Esophagus (tissue), 2 donors: ENCODE data around the gene UBE2K. TPM values are rescaled to one million over a fixed set of nuclear protein-coding genes. Genes with fewer than 3 reads are reported as not detected.
"Not testable (repeated sequence)": the region's sequence is repeated elsewhere in the genome, so short reads cannot be mapped to it uniquely, and the experiment has no call there.

Experiments
- H3K27ac ChIP-seq, 2 donors: one replicate each; pipeline ENCODE4 v1.5.1; 2013; ENCODE audit warnings: low read depth in 2 of 2, mild to moderate bottlenecking in 2 of 2, inconsistent platforms in 1 of 2, low read length in 1 of 2, moderate library complexity in 1 of 2
- H3K27me3 ChIP-seq, 2 donors: one replicate each; pipeline ENCODE4 v1.6.1; 2013; ENCODE audit warnings: low read length in 2 of 2, control low read depth in 1 of 2, mild to moderate bottlenecking in 1 of 2; ENCODE audit not compliant: insufficient read depth in 2 of 2, control insufficient read depth in 1 of 2
- H3K36me3 ChIP-seq, 2 donors: one replicate each; pipeline ENCODE4 v1.6.1; 2013; ENCODE audit warnings: low read length in 1 of 2; ENCODE audit not compliant: control insufficient read depth in 2 of 2, insufficient read depth in 2 of 2
- H3K4me1 ChIP-seq, 2 donors: one replicate each; pipeline ENCODE4 v1.6.1; 2013; ENCODE audit warnings: low read length in 1 of 2; ENCODE audit not compliant: control insufficient read depth in 2 of 2, insufficient read depth in 2 of 2
- H3K4me3 ChIP-seq, 2 donors: one replicate each; pipeline ENCODE4 v1.5.1; 2013; ENCODE audit warnings: low read length in 2 of 2, mild to moderate bottlenecking in 2 of 2, low read depth in 1 of 2, moderate library complexity in 1 of 2
- H3K9me3 ChIP-seq, 2 donors: one replicate each; pipeline ENCODE4 v1.6.1; 2013; ENCODE audit warnings: mild to moderate bottlenecking in 2 of 2, low read depth in 1 of 2, low read length in 1 of 2, moderate library complexity in 1 of 2; ENCODE audit not compliant: control insufficient read depth in 2 of 2, insufficient read depth in 1 of 2
- WGBS, 2 donors: extraction: QIAGEN DNeasy Blood & Tissue Kit; methylation state at CpG; one replicate each; pipeline ENCODE4 v1.1.7; 2013; 5-methylcytosine and 5-hydroxymethylcytosine counted together
- polyA plus RNA-seq, 2 donors: library from polyadenylated mRNA; stranded (reverse); fragments of 200-250 nt; gene quantifications; one replicate each; pipeline ENCODE4 v1.2.3, GENCODE V29; 2013
- donor health status: healthy with polysubstance abuse.
- donor health status: Bipolar disorder and iron deficiency.

Gene UBE2K
- polyA plus RNA-seq, 2 donors = 33.7 to 41.8 TPM

DNA sequence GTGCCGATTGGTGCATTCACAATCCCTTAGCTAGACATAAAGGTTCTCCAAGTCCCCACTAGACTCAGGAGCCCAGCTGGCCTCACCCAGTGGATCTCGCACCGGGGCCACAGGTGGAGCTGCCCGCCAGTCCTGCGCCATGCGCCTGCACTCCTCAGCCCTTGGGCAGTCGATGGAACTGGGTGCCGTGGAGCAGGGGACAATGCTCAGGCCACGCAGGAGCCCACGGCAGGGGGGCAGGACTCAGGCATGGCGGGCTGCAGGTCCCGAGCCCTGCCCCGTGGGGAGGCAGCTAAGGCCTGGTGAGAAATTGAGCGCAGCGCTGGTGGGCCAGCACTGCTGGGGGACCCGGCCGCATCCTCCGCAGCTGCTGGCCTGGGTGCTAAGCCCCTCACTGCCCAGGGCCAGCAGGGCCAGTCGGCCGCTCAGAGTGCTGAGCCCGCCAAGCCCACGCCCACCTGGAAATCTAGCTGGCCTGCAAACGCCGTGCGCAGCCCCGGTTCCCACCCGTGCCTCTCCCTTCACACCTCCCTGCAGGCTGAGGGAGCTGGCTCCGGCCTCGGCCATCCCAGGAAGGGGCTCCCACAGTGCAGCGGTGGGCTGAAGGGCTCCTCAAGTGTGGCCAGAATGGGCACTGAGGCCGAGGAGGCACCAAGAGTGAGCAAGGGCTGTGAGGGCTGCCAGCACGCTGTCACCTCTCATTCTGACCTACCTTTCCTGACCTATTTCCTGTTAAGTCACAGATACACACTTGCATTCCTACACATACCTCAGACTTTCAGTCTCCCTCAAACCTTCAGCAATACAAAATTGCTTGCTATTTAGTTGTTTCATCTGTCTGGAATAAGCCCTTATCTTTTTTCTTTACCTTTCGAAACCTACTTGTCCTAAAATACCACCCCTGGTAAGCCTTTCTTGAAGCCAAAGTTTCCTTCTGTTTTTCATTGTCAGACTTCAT, 20.7 kb downstream of the UBE2K start:
- 91 to 92% methylated on average over 31 to 33 of the region's 33 CpGs for WGBS, 2 donors

DNA sequence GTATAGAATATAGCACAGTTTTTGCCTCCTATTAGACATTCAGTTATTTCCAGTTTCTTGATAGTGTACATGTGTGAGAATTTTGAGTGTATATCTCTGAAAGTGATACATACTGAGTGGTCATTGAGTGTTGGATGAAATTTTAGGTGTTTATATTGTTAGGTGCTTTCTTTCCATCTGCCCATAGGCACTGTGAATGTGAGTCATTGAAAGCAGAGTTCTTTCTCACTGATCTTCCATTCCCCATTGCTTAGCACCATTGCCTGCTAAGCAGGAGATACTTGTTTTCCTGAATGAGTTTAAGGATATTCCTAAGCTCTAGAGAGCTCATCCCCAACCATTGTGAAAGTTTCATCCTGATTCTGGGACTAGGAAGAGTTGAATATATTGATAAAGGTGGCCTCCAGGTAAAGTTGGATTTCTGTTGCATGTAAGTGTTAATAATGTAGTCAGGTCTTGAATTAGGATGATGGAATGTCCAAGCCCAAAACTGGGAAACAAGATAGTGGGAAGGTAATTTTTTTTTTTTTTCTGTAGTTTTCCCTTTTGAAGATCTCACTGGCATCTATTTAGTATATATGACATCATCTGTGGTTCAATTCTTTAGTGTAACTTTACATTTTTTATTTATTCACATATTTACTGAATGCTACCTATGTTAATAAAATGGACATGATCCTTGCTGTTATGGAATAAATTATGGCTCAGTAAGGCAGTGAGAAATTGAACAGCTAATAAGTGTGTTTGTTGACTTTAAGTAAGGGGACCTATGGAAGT, 22.1 kb downstream of the UBE2K start:
- no peak overlapping the region for H3K4me3 ChIP-seq
- no peaks in the 10 kb centered on the region for H3K9me3 ChIP-seq
- H3K27me3 ChIP-seq = no peaks in the 10 kb centered on the region
- H3K27ac ChIP-seq = no peak overlapping the region
- peaks cover 0 to 7% of the 10 kb centered on the region in 2 donors for H3K4me1 ChIP-seq
- peaks cover 2 to 3% of the 10 kb centered on the region in 2 donors for H3K36me3 ChIP-seq

More for the DNA sequence above, 20.7 kb downstream of the UBE2K start:
- H3K27me3 ChIP-seq = no peaks in the 10 kb centered on the region
- H3K36me3 ChIP-seq = peaks cover 2 to 3% of the 10 kb centered on the region in 2 donors
- no peak overlapping the region for H3K27ac ChIP-seq
- no peaks in the 10 kb centered on the region for H3K9me3 ChIP-seq
- H3K4me1 ChIP-seq = peaks cover 0 to 7% of the 10 kb centered on the region in 2 donors
- H3K4me3 ChIP-seq = no peak overlapping the region

- not testable (repeated sequence) for H3K4me3 ChIP-seq, H3K27ac ChIP-seq, H3K9me3 ChIP-seq, H3K4me1 ChIP-seq, H3K27me3 ChIP-seq, H3K36me3 ChIP-seq
- 88% methylated on average over 6 of the region's 6 CpGs for whole genome bisulfite sequencing, 2 donors
Measured at GRCh38 chr4:39721273-39721672, 23.3 kb downstream of the UBE2K start.

- Histone ChIP-seq H3K4me1 (peaks cover 0 to 5% of the 10 kb centered on the region in 2 donors), H3K4me3 (no peak overlapping the region), H3K27ac (peak overlapping the region in 1 of 2 donors; percentile 4), H3K36me3 (peaks cover 2 to 3% of the 10 kb centered on the region in 2 donors), H3K9me3 (no peaks in the 10 kb centered on the region), H3K27me3 (no peaks in the 10 kb centered on the region)
- 57 to 62% methylated on average over 7 of the region's 7 CpGs for whole genome bisulfite sequencing, 2 donors
Measured at GRCh38 chr4:39721788-39722187, 23.9 kb downstream of the UBE2K start.

- Histone ChIP-seq H3K4me3 (no peak overlapping the region), H3K27me3 (no peaks in the 10 kb centered on the region), H3K27ac (no peak overlapping the region), H3K36me3 (no peaks in the 10 kb centered on the region), H3K4me1 (no peaks in the 10 kb centered on the region), H3K9me3 (no peaks in the 10 kb centered on the region)
- WGBS, 2 donors = 61 to 67% methylated on average over 4 of the region's 4 CpGs
Measured at GRCh38 chr4:39729557-39729956, 31.6 kb downstream of the UBE2K start.

GRCh38 chr4:39730072-39730471, 32.1 kb downstream of the UBE2K start:
- H3K36me3 ChIP-seq = no peaks in the 10 kb centered on the region
- H3K4me3 ChIP-seq = no peak overlapping the region
- WGBS, 2 donors = 61 to 68% methylated on average over 3 of the region's 3 CpGs
- H3K27ac ChIP-seq = peak overlapping the region in 1 of 2 donors; percentile 3
- no peaks in the 10 kb centered on the region for H3K4me1 ChIP-seq
- no peaks in the 10 kb centered on the region for H3K9me3 ChIP-seq
- no peaks in the 10 kb centered on the region for H3K27me3 ChIP-seq

DNA sequence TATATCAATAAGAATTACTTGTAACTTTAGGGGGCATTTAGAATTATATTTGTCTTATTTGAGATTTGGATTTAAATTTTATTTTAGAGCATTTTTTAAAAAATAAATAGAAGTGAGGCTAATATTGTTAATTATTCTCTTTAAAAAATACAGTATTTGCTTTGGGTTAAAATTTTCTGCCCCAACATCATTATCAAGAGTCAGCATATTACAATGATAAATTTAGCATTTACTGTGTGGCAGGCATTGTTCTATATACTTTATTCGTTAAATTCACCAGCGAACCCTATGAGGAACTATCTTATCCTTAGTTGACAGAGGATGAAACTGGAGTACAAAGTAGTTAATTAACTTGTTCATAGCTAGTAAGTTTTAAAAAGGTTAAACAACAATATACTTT, 34.0 kb downstream of the UBE2K start:
- no peaks in the 10 kb centered on the region for H3K9me3 ChIP-seq
- no peaks in the 10 kb centered on the region for H3K36me3 ChIP-seq
- no peak overlapping the region for H3K4me3 ChIP-seq
- no peaks in the 10 kb centered on the region for H3K4me1 ChIP-seq
- H3K27ac ChIP-seq = no peak overlapping the region
- WGBS, 2 donors = 89 to 95% methylated on average over 2 of the region's 2 CpGs
- no peaks in the 10 kb centered on the region for H3K27me3 ChIP-seq

- no peaks in the 10 kb centered on the region for H3K4me1 ChIP-seq
- WGBS, 2 donors = 79 to 81% methylated on average over 3 of the region's 3 CpGs
- H3K27me3 ChIP-seq = no peaks in the 10 kb centered on the region
- no peak overlapping the region for H3K4me3 ChIP-seq
- no peaks in the 10 kb centered on the region for H3K9me3 ChIP-seq
- H3K27ac ChIP-seq = no peak overlapping the region
- no peaks in the 10 kb centered on the region for H3K36me3 ChIP-seq
Measured at GRCh38 chr4:39732728-39733127, 34.8 kb downstream of the UBE2K start.

- H3K36me3 ChIP-seq, H3K27me3 ChIP-seq, H3K4me3 ChIP-seq, H3K27ac ChIP-seq, H3K9me3 ChIP-seq, H3K4me1 ChIP-seq: not testable (repeated sequence)
- 91 to 95% methylated on average over 10 of the region's 10 CpGs for WGBS, 2 donors
Measured at GRCh38 chr4:39739591-39739990, 41.7 kb downstream of the UBE2K start.
